Testis (tissue), 3 donors: ENCODE data around the gene LETM1. TPM values are rescaled to one million over a fixed set of nuclear protein-coding genes. Genes with fewer than 3 reads are reported as not detected.

Experiments used
- DNase-seq: peaks from one replicate; pipeline ENCODE4 v3.0.0-alpha.2; 2019
- H3K27ac ChIP-seq, 2 donors: fragments of 200-600 bp; sonication (generic); one replicate each; pipeline ENCODE4 v1.5.1; 2019
- H3K27me3 ChIP-seq: fragments of 200-600 bp; sonication (generic); one replicate; pipeline ENCODE4 v1.5.1; 2019
- H3K36me3 ChIP-seq: fragments of 200-600 bp; sonication (generic); one replicate; pipeline ENCODE4 v1.5.1; 2017; ENCODE audit warnings: low read depth; ENCODE audit errors: missing control alignments
- H3K4me1 ChIP-seq: fragments of 200-600 bp; sonication (generic); one replicate; pipeline ENCODE4 v1.5.1; 2019
- H3K4me3 ChIP-seq, 2 donors: fragments of 200-600 bp; sonication (generic); one replicate each; pipeline ENCODE4 v1.5.1; 2017 to 2019
- H3K9me3 ChIP-seq: fragments of 200-600 bp; sonication (generic); one replicate; pipeline ENCODE4 v1.5.1; 2017
- POLR2A ChIP-seq: fragments of 450-650 bp; IDR thresholded peaks from one replicate; pipeline ENCODE4 v1.6.1; 2017; ENCODE audit warnings: antibody characterized with exemption, mild to moderate bottlenecking, moderate library complexity
- WGBS, 2 donors: methylation state at CpG; one replicate each; pipeline ENCODE4 v1.1.5; 2018; 5-methylcytosine and 5-hydroxymethylcytosine counted together
- intact Hi-C: fragments of 100-400 bp; cut with DNase I; formaldehyde crosslinking; loops from one replicate; pipeline ENCODE4 v1.15.1; 2023; ENCODE audit warnings: low total_unique reads
- polyA plus RNA-seq: library from polyadenylated mRNA; stranded (reverse); fragments of 350-450 nt; fragmentation: Illumina TruSeq; extraction: RNeasy Lipid Tissue Mini Kit (QIAGEN cat#74804); gene quantifications from one replicate; pipeline ENCODE4 v1.2.3, GENCODE V29; 2014; ENCODE audit warnings: low read depth, low replicate concordance; ENCODE audit not compliant: insufficient read depth
- total RNA-seq, 2 donors: library from RNA; depleted of rRNA; stranded (reverse); fragments of >200 nt; gene quantifications; one replicate each; pipeline ENCODE4 v1.2.3, GENCODE V29; 2016
- TF ChIP-seq, protein P1 (sequence below), 3 experiments: fragments of 450-650 bp in 2 of 3; fragments of 200-600 bp in 1 of 3; sonication (generic) in 1 of 3; IDR thresholded peaks; one replicate each; pipeline ENCODE4 v1.5.1; 2016 to 2019; ENCODE audit warnings: antibody characterized with exemption in 3 of 3, mild to moderate bottlenecking in 2 of 3, moderate library complexity in 1 of 3

The LETM1 gene
- total and polyA plus RNA-seq, 3 donors from 2014 or later: 38.1 to 124 (median 90.7) TPM

DNA sequence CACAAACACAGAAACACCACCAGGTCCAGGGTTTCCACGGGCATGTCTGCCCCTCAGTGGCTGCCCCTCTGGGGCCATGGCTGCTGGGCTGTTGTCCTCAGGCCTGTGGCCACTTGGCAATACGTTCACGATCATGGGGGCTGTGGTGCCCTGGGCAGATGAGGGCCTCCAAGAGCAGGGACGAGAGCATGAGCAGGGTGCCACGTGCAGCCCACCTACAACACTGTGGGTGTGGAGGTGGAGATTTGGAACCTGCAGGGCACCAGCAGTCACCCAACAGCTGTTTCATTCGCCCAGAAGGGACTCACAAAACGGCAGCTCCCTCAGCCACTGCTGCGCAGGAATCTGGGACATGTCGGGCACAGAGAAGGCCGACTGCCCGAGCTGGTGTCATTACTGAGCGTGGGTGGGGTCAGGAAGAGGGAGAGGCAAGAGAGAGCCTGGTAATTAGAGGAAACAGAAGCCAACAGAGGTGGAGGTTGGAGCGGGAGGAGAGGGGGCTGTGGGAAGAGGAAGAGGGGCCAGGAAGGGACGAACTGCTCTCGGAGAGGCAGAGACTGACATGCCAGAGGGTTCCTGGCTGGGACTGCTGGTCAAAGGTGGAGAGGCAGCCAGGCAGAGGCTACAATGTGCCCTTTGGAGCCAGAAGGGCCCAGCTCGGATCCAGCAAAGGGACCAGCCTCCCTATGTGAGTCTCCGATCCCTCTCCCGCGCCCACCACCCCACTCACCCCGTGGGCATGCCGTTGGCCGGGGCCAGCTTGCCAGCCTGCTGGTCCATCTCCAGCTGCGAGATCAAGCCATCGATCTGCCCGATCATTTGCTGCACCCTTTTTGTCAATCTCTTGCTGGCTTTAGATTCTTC, 39.7 kb downstream of the LETM1 start:
- no peak for DNase-seq
- no peaks in the 10 kb centered on the region for H3K36me3 ChIP-seq
- H3K27ac ChIP-seq: no peak overlapping the region
- 85 to 92% methylated on average over 16 to 24 of the region's 25 CpGs for WGBS, 2 donors
- no peaks in the 10 kb centered on the region for H3K27me3 ChIP-seq
- H3K4me1 ChIP-seq: no peaks in the 10 kb centered on the region
- H3K4me3 ChIP-seq: no peak overlapping the region
- intact Hi-C loops: no loop called here
- no peak for TF ChIP-seq POLR2A
- TF ChIP-seq, protein P1, sequence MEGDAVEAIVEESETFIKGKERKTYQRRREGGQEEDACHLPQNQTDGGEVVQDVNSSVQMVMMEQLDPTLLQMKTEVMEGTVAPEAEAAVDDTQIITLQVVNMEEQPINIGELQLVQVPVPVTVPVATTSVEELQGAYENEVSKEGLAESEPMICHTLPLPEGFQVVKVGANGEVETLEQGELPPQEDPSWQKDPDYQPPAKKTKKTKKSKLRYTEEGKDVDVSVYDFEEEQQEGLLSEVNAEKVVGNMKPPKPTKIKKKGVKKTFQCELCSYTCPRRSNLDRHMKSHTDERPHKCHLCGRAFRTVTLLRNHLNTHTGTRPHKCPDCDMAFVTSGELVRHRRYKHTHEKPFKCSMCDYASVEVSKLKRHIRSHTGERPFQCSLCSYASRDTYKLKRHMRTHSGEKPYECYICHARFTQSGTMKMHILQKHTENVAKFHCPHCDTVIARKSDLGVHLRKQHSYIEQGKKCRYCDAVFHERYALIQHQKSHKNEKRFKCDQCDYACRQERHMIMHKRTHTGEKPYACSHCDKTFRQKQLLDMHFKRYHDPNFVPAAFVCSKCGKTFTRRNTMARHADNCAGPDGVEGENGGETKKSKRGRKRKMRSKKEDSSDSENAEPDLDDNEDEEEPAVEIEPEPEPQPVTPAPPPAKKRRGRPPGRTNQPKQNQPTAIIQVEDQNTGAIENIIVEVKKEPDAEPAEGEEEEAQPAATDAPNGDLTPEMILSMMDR (IDR thresholded peaks at IDR 0.05): no peak
- H3K9me3 ChIP-seq: no peaks in the 10 kb centered on the region

DNA sequence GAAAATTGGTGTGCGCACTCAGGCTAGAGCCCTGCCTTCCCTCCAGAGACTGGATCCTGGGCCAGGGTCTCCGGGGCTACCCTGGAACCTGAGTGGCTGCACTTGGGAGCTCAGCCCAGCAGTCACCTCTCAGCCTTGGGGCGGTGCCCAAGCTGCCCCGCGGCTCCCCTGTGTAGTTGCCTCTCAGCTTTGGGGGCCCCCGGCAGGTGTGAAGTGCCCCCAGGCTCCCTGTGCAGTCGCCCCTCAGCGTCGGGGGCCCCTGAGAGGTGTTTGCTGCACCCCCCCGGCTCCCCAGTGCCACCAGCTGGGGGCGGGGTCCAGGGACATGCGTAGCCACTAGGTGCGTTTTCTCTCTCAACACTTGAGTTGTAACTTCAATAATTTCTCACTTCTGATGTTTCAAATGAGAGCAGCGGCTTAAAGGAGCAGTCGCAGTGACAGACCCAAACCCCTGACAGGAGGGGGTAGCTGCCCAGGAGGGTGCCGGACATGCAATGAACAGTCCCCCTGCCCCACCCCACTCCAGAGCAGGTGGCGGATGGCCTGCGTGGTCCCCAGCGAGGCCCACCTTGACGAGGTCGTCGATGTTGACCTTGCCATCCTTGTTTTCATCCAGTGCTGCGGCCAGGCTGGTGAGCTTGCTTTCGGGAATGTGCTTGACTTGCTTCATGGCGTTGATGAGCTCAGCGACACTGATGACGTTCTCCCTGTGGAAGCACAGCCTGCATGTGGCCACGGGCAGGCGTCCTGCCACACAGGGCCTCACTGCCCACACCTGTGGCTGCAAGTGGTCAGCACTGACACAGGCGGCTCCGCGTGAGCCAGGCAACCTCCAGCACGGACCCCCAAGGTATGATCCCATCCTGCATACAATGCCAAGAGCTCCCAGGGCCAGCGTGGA, 40.6 kb downstream of the LETM1 start:
- Histone ChIP-seq H3K4me1 (no peaks in the 10 kb centered on the region), H3K36me3 (no peaks in the 10 kb centered on the region), H3K27ac (no peak overlapping the region), H3K4me3 (no peak overlapping the region), H3K9me3 (no peaks in the 10 kb centered on the region), H3K27me3 (no peaks in the 10 kb centered on the region)
- 91 to 93% methylated on average over 9 to 34 of the region's 34 CpGs for WGBS, 2 donors
- intact Hi-C loops: no loop called here
- DNase-seq: no peak
- TF ChIP-seq POLR2A: no peak
- TF ChIP-seq, protein P1 (IDR thresholded peaks at IDR 0.05): no peak

DNA sequence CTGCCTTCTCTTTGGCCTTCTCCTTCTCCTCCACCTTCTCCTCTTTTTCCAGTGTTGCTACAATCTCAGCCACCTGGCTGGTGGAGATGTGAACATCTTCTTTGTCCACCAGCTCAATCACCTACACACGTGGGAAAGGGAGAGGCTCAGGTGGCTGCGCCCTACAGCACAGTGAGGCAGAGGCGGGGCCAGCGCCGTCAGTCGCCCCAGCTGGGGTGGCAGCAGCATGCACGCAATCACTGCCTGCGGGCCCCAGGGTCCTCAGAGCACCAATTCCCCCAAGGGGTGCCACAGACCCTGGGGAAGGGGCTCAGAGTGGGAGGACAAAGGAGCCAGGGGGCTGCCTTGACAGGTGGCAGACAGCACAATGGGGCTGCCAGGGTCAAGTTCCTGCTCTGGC, 41.5 kb downstream of the LETM1 start:
- no peaks in the 10 kb centered on the region for H3K36me3 ChIP-seq
- WGBS, 2 donors: 92 to 97% methylated on average over 7 to 8 of the region's 8 CpGs
- intact Hi-C loops: no loop called here
- TF ChIP-seq POLR2A: no peak
- TF ChIP-seq, protein P1 (IDR thresholded peaks at IDR 0.05): no peak
- no peaks in the 10 kb centered on the region for H3K9me3 ChIP-seq
- no peaks in the 10 kb centered on the region for H3K27me3 ChIP-seq
- no peak for DNase-seq
- H3K4me1 ChIP-seq: no peaks in the 10 kb centered on the region
- no peak overlapping the region for H3K27ac ChIP-seq
- no peak overlapping the region for H3K4me3 ChIP-seq

DNA sequence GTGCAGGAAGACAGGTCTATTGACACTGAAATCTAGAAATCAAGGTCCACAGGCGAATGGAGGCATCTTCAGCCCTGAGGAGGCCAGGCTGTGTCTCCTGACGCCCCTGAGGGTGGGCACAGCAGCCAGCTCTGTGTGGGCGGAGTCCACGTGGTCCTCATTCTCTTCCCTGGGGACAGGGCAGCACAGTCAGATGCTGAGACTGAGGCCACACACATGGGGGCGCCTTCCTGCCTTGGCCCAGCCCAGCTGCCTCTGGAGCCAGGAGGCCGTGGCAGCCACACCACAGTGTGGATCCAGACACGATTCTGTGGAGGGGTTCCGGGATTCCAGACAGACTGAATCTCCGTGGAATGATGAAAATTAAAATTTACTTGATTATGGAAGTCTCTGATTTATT, 42.0 kb downstream of the LETM1 start:
- no peak overlapping the region for H3K4me3 ChIP-seq
- no peaks in the 10 kb centered on the region for H3K27me3 ChIP-seq
- intact Hi-C loops: no loop called here
- no peaks in the 10 kb centered on the region for H3K4me1 ChIP-seq
- H3K27ac ChIP-seq: no peak overlapping the region
- TF ChIP-seq, protein P1 (IDR thresholded peaks at IDR 0.05): no peak
- TF ChIP-seq POLR2A: no peak
- WGBS, 2 donors: 61 to 63% methylated on average over 5 to 9 of the region's 9 CpGs
- H3K36me3 ChIP-seq: no peaks in the 10 kb centered on the region
- H3K9me3 ChIP-seq: no peaks in the 10 kb centered on the region
- DNase-seq: no peak
